Erythroblast (primary cell): ENCODE data around the gene MFRP.

Experiments
- GATA1 ChIP-seq: IDR thresholded peaks from 2 replicates; pipeline ENCODE4 v1.6.1; 2011; ENCODE audit warnings: low read depth, mild to moderate bottlenecking, control low read depth, low read length, moderate library complexity
- POLR2A ChIP-seq: IDR thresholded peaks from 2 replicates; pipeline ENCODE4 v1.6.1; 2011; ENCODE audit warnings: mild to moderate bottlenecking, low read length

- no peak for TF ChIP-seq POLR2A
- TF ChIP-seq GATA1, result no peak
These were observed 43.2 kb downstream of the MFRP start for GRCh38 chr11:119303227-119303718.
